NB4 (cell line): ENCODE results near the gene ZNF10.

ENCODE experiments used
- DNase-seq: peaks from one replicate; pipeline ENCODE4 v3.0.0; 2010; ENCODE audit warnings: low read depth
- H3K4me3 ChIP-seq: one replicate; pipeline ENCODE4 v1.5.1; 2011; ENCODE audit warnings: mild to moderate bottlenecking, low read depth, low read length, moderate library complexity
- CTCF ChIP-seq: IDR thresholded peaks from one replicate; pipeline ENCODE4 v1.5.1; 2012; ENCODE audit warnings: low read depth, low read length
- MAX ChIP-seq: IDR thresholded peaks from 2 replicates; pipeline ENCODE4 v1.6.1; 2011; ENCODE audit warnings: low read depth, low read length
- MYC ChIP-seq: IDR thresholded peaks from 2 replicates; pipeline ENCODE4 v1.6.1; 2011; ENCODE audit warnings: low read depth, low read length
- POLR2A ChIP-seq: IDR thresholded peaks from 2 replicates; pipeline ENCODE4 v1.6.1; 2011; ENCODE audit warnings: mild to moderate bottlenecking; ENCODE audit not compliant: insufficient read length; ENCODE audit errors: extremely low read depth

The ZNF10 gene

GRCh38 chr12:133130038-133130807 is at the start of gene ZNF10, which contains the start of gene ZNF891:
ZNF10 (plus strand) TSS chr12:133130627; CDS start chr12:133144493, 13,866 bp downstream.
ZNF891 (minus strand) TSS chr12:133130274; CDS start chr12:133121918, 8,356 bp downstream.
- no peak for TF ChIP-seq CTCF
- peak; percentile 76 for TF ChIP-seq MYC
- peak; percentile 79 for TF ChIP-seq POLR2A
- peak; percentile 91 for TF ChIP-seq MAX
- H3K4me3 ChIP-seq = peak within 1 kb of the TSS; percentile 81
- DNase-seq = peak; percentile 99

GRCh38 chr12:133081159-133081780 is 49.2 kb upstream of the ZNF10 start:
- peak overlapping the region; percentile 69 for H3K4me3 ChIP-seq
- peak; percentile 36 for DNase-seq
- TF ChIP-seq MAX (no peak), POLR2A (no peak), CTCF (no peak), MYC (no peak)

GRCh38 chr12:133083345-133083744 is 47.1 kb upstream of the ZNF10 start:
- no peak for DNase-seq
- TF ChIP-seq CTCF = no peak
- no peak overlapping the region for H3K4me3 ChIP-seq

- H3K4me3 ChIP-seq = no peak overlapping the region
- DNase-seq = peak; percentile 12
- TF ChIP-seq POLR2A = no peak
- TF ChIP-seq MYC = no peak
- no peak for TF ChIP-seq MAX
- no peak for TF ChIP-seq CTCF
These were observed 24.8 kb upstream of the ZNF10 start for GRCh38 chr12:133105620-133106019.

- no peak for TF ChIP-seq CTCF
- no peak for TF ChIP-seq POLR2A
- TF ChIP-seq MAX = no peak
- TF ChIP-seq MYC = no peak
- peak; percentile 45 for DNase-seq
- H3K4me3 ChIP-seq = no peak overlapping the region
These were observed 24.2 kb upstream of the ZNF10 start for GRCh38 chr12:133106253-133106652.
